GM23338 (cell line): ENCODE results near the gene RASL11A. TPM values are rescaled to one million over a fixed set of nuclear protein-coding genes. Genes with fewer than 3 reads are reported as not detected.
"Not testable (repeated sequence)": the region's sequence is repeated elsewhere in the genome, so short reads cannot be mapped to it uniquely, and the experiment has no call there.

Source experiments
- ATAC-seq: fragments of 200-7000 bp; cut with Tn5 transposase; 3 replicates; pipeline ENCODE4 v1.9.1; 2020
- DNase-seq: peaks from one replicate; pipeline ENCODE4 v3.0.0-alpha.2; 2015; ENCODE audit warnings: low spot score
- H2AFZ ChIP-seq: fragments of 200-600 bp; sonication (generic); 2 replicates; pipeline ENCODE4 v1.8.0; 2016; ENCODE audit warnings: antibody characterized with exemption, mild to moderate bottlenecking, moderate library complexity
- H3F3A ChIP-seq: fragments of 200-600 bp; sonication (generic); replicated peaks from 2 replicates; pipeline ENCODE4 v1.8.0; 2017; ENCODE audit warnings: antibody characterized with exemption, mixed run types, low read depth
- H3K27ac ChIP-seq: fragments of 200-600 bp; sonication (generic); 2 replicates; pipeline ENCODE4 v1.6.1; 2016; ENCODE audit warnings: low read depth
- H3K27me3 ChIP-seq: fragments of 200-600 bp; sonication (generic); 2 replicates; pipeline ENCODE4 v1.8.0; 2016; ENCODE audit warnings: mild to moderate bottlenecking, mixed run types, moderate library complexity; ENCODE audit not compliant: insufficient read depth
- H3K36me3 ChIP-seq: fragments of 200-600 bp; sonication (generic); 2 replicates; pipeline ENCODE4 v1.8.0; 2016; ENCODE audit warnings: mild to moderate bottlenecking; ENCODE audit not compliant: insufficient read depth
- H3K4me1 ChIP-seq: fragments of 200-600 bp; sonication (generic); 2 replicates; pipeline ENCODE4 v1.8.0; 2016; ENCODE audit warnings: mild to moderate bottlenecking, moderate library complexity; ENCODE audit not compliant: insufficient read depth
- H3K4me2 ChIP-seq: fragments of 200-600 bp; sonication (generic); 2 replicates; pipeline ENCODE4 v1.7.1; 2017; ENCODE audit warnings: mixed run types
- H3K4me3 ChIP-seq: fragments of 200-600 bp; sonication (generic); 2 replicates; pipeline ENCODE4 v1.6.1; 2016; ENCODE audit warnings: mixed run types
- H3K79me2 ChIP-seq: fragments of 200-600 bp; sonication (generic); replicated peaks from 2 replicates; pipeline ENCODE4 v1.8.0; 2017; ENCODE audit warnings: mild to moderate bottlenecking; ENCODE audit not compliant: insufficient read depth
- H3K9me2 ChIP-seq: fragments of 200-600 bp; sonication (generic); 2 replicates; pipeline ENCODE4 v1.8.0; 2017; ENCODE audit not compliant: insufficient read depth
- H4K20me1 ChIP-seq: fragments of 200-600 bp; sonication (generic); replicated peaks from 2 replicates; pipeline ENCODE4 v1.8.0; 2017; ENCODE audit warnings: mild to moderate bottlenecking; ENCODE audit not compliant: insufficient read depth
- H3K27ac Mint-ChIP-seq: 2 replicates; pipeline ENCODE4 v1.8.0; 2020; ENCODE audit warnings: inconsistent platforms, mild to moderate bottlenecking, moderate library complexity, mixed read lengths
- H3K27me3 Mint-ChIP-seq: 3 replicates; pipeline ENCODE4 v1.8.0; 2022; ENCODE audit warnings: low read depth, mild to moderate bottlenecking, moderate library complexity, mixed read lengths, inconsistent platforms; ENCODE audit not compliant: insufficient read depth, poor library complexity
- H3K36me3 Mint-ChIP-seq: 3 replicates; pipeline ENCODE4 v1.8.0; 2021; ENCODE audit warnings: low read depth, mild to moderate bottlenecking, inconsistent platforms, moderate library complexity, mixed read lengths
- H3K4me1 Mint-ChIP-seq: 3 replicates; pipeline ENCODE4 v1.8.0; 2020; ENCODE audit warnings: mild to moderate bottlenecking, inconsistent platforms, mixed read lengths
- H3K4me3 Mint-ChIP-seq: 3 replicates; pipeline ENCODE4 v1.8.0; 2021; ENCODE audit warnings: moderate library complexity, mild to moderate bottlenecking, inconsistent platforms, mixed read lengths
- H3K9me3 Mint-ChIP-seq: 3 replicates; pipeline ENCODE4 v1.8.0; 2020; ENCODE audit warnings: moderate library complexity, mild to moderate bottlenecking, inconsistent platforms, mixed read lengths
- ETS1 ChIP-seq: IDR thresholded peaks from 2 replicates; pipeline ENCODE4 v1.6.1; 2016; ENCODE audit warnings: antibody characterized with exemption
- EZH2 ChIP-seq: fragments of 200-600 bp; sonication (generic); IDR thresholded peaks from one replicate; pipeline ENCODE4 v1.8.0; 2017; ENCODE audit warnings: antibody characterized with exemption, mild to moderate bottlenecking, low read depth; ENCODE audit not compliant: unreplicated experiment
- EZH2phosphoT487 ChIP-seq: fragments of 200-600 bp; sonication (generic); IDR thresholded peaks from one replicate; pipeline ENCODE4 v1.8.1; 2018; ENCODE audit warnings: antibody characterized with exemption; ENCODE audit not compliant: unreplicated experiment
- JUNB ChIP-seq: IDR thresholded peaks from one replicate; pipeline ENCODE4 v1.6.1; 2016; ENCODE audit warnings: antibody characterized with exemption; ENCODE audit not compliant: unreplicated experiment
- NANOG ChIP-seq: IDR thresholded peaks from 2 replicates; pipeline ENCODE4 v1.6.1; 2016; ENCODE audit warnings: antibody characterized with exemption, borderline replicate concordance
- POLR2AphosphoS5 ChIP-seq: IDR thresholded peaks from 2 replicates; pipeline ENCODE4 v1.6.1; 2016; ENCODE audit warnings: antibody characterized with exemption, low read depth
- STAT1 ChIP-seq: IDR thresholded peaks from one replicate; pipeline ENCODE4 v1.6.1; 2016; ENCODE audit warnings: antibody characterized with exemption; ENCODE audit not compliant: unreplicated experiment
- ZNF114 ChIP-seq: fragments of 250-450 bp; sonication (Bioruptor Pico); IDR thresholded peaks from 2 replicates; pipeline ENCODE4 v1.5.0; 2020; ENCODE audit warnings: mild to moderate bottlenecking, moderate library complexity
- ZNF462 ChIP-seq: fragments of 250-450 bp; sonication (Bioruptor Pico); IDR thresholded peaks from 2 replicates; pipeline ENCODE4 v1.5.0; 2020; ENCODE audit warnings: mild to moderate bottlenecking, moderate library complexity
- polyA plus RNA-seq: library from polyadenylated mRNA; unstranded; fragments of >200 nt; fragmentation: Nextera tagmentation; extraction: Ambion mirVana; gene quantifications from 2 replicates; pipeline ENCODE4 v1.2.1, GENCODE V29; 2016
- total RNA-seq: library from RNA; depleted of rRNA; stranded (reverse); fragments of >200 nt; shearing (Covaris generic); gene quantifications from 2 replicates; pipeline ENCODE4 v1.2.3, GENCODE V29; 2014
- TF ChIP-seq, protein P1 (sequence below): IDR thresholded peaks from one replicate; pipeline ENCODE4 v1.6.1; 2018; ENCODE audit warnings: antibody characterized with exemption; ENCODE audit not compliant: unreplicated experiment

Gene RASL11A
- total and polyA plus RNA-seq, 2 experiments from 2014 or later, result 1.9 to 3.3 TPM

DNA sequence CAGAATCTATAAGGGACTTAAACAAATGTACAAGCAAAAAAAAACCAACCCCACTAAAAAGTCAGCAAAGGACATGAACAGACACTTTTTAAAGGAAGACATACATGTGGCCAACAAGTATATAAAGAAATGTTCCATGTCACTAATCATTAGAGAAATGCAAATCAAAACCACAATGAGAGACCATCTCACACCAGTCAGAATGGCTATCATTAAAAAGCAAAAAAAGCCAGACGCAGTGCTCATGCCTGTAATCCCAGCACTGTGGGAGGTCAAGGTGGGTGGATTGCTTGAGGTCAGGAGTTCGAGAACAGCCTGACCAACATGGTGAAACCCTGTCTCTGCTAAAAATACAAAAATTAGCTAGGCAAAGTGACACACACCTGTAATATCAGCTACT lies 48.5 kb upstream of the RASL11A start:
- peaks cover 10% of the 10 kb centered on the region for H3K9me3 Mint-ChIP-seq
- not testable (repeated sequence) for H3K79me2 ChIP-seq, H2AFZ ChIP-seq, H3K4me1 ChIP-seq, H3K27me3 Mint-ChIP-seq, H3K27ac ChIP-seq, H3K4me3 Mint-ChIP-seq, H3K27ac Mint-ChIP-seq, H4K20me1 ChIP-seq, H3K4me1 Mint-ChIP-seq, H3K27me3 ChIP-seq, H3K4me3 ChIP-seq, H3K36me3 ChIP-seq, DNase-seq, H3K9me2 ChIP-seq, H3F3A ChIP-seq, H3K4me2 ChIP-seq, ATAC-seq
- peaks cover 24% of the 10 kb centered on the region for H3K36me3 Mint-ChIP-seq

- ATAC-seq, result no peak
- no peak for TF ChIP-seq POLR2AphosphoS5
- TF ChIP-seq EZH2phosphoT487, result no peak
- no peak for TF ChIP-seq JUNB
- TF ChIP-seq ZNF114 (CRISPR knock-in tag), result no peak
- TF ChIP-seq STAT1, result no peak
- no peak for TF ChIP-seq ETS1
- TF ChIP-seq, protein P1, sequence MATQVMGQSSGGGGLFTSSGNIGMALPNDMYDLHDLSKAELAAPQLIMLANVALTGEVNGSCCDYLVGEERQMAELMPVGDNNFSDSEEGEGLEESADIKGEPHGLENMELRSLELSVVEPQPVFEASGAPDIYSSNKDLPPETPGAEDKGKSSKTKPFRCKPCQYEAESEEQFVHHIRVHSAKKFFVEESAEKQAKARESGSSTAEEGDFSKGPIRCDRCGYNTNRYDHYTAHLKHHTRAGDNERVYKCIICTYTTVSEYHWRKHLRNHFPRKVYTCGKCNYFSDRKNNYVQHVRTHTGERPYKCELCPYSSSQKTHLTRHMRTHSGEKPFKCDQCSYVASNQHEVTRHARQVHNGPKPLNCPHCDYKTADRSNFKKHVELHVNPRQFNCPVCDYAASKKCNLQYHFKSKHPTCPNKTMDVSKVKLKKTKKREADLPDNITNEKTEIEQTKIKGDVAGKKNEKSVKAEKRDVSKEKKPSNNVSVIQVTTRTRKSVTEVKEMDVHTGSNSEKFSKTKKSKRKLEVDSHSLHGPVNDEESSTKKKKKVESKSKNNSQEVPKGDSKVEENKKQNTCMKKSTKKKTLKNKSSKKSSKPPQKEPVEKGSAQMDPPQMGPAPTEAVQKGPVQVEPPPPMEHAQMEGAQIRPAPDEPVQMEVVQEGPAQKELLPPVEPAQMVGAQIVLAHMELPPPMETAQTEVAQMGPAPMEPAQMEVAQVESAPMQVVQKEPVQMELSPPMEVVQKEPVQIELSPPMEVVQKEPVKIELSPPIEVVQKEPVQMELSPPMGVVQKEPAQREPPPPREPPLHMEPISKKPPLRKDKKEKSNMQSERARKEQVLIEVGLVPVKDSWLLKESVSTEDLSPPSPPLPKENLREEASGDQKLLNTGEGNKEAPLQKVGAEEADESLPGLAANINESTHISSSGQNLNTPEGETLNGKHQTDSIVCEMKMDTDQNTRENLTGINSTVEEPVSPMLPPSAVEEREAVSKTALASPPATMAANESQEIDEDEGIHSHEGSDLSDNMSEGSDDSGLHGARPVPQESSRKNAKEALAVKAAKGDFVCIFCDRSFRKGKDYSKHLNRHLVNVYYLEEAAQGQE, result no peak
- TF ChIP-seq EZH2, result no peak
- no peak for TF ChIP-seq ZNF462 (CRISPR knock-in tag)
- TF ChIP-seq NANOG, result no peak
Measured at GRCh38 chr13:27226991-27227390, 43.6 kb upstream of the RASL11A start.

More at GRCh38 chr13:27226991-27227390, 43.6 kb upstream of the RASL11A start:
- H3K36me3 ChIP-seq, result no peaks in the 10 kb centered on the region; the same call in 1 of the 2 replicates
- H3K4me1 ChIP-seq, result no peaks in the 10 kb centered on the region
- no peak for DNase-seq
- no peak overlapping the region for H2AFZ ChIP-seq
- Mint-ChIP-seq H3K27ac (no peak overlapping the region), H3K36me3 (peaks cover 7% of the 10 kb centered on the region; the same call in 2 of the 3 replicates), H3K4me1 (peaks cover 2% of the 10 kb centered on the region; the same call in 1 of the 3 replicates), H3K4me3 (no peak overlapping the region), H3K27me3 (peaks cover 7% of the 10 kb centered on the region), H3K9me3 (peaks cover 13% of the 10 kb centered on the region; the same call in 1 of the 3 replicates)
- H3F3A ChIP-seq, result no peaks in the 10 kb centered on the region
- no peaks in the 10 kb centered on the region for H3K79me2 ChIP-seq
- no peaks in the 10 kb centered on the region for H3K9me2 ChIP-seq
- H4K20me1 ChIP-seq, result no peaks in the 10 kb centered on the region
- H3K27ac ChIP-seq, result no peak overlapping the region
- H3K4me3 ChIP-seq, result no peak overlapping the region
- no peaks in the 10 kb centered on the region for H3K27me3 ChIP-seq
- H3K4me2 ChIP-seq, result no peak overlapping the region
